Coronary artery (tissue), 2 donors: ENCODE data around the gene MCM3AP.

Source experiments
- DNase-seq: peaks from one replicate; pipeline ENCODE4 v3.0.0-alpha.2; 2017; ENCODE audit warnings: low spot score
- H3K27ac ChIP-seq, 2 donors: fragments of 200-600 bp; sonication (generic); one replicate each; pipeline ENCODE4 v1.5.1; 2016 to 2019
- H3K4me3 ChIP-seq: fragments of 200-600 bp; sonication (generic); 2 replicates; pipeline ENCODE4 v1.5.1; 2016; ENCODE audit warnings: mild to moderate bottlenecking, moderate library complexity
- TF ChIP-seq, protein P1 (sequence below): fragments of 200-600 bp; sonication (generic); IDR thresholded peaks from one replicate; pipeline ENCODE4 v1.5.1; 2019; ENCODE audit warnings: antibody characterized with exemption

The MCM3AP gene

DNA sequence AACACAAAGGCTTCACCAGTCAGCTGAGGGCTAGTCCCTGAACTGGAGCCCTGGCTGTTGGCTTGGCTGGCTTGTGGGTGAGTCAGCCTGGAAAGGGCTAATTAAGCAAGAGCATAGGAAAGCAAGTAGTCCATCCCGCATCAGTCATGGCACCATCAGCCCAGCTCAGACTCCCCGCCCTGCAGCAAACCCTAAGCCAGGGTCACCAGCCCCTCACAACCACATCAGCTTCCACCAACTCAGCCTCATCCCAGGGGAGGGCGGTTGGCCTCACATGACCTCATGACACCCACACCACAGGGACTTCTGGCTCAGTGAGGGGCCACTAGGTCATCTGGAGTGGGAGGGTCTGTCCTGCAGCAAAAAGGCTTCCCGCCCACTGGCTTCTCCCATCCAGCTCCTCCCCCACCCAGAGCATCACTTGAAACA lies 94.1 kb downstream of the MCM3AP start:
- DNase-seq, result peak; percentile 68
- Histone ChIP-seq H3K27ac (peak overlapping the region in 1 of 2 donors; percentile 42), H3K4me3 (no peak overlapping the region)
- TF ChIP-seq, protein P1, sequence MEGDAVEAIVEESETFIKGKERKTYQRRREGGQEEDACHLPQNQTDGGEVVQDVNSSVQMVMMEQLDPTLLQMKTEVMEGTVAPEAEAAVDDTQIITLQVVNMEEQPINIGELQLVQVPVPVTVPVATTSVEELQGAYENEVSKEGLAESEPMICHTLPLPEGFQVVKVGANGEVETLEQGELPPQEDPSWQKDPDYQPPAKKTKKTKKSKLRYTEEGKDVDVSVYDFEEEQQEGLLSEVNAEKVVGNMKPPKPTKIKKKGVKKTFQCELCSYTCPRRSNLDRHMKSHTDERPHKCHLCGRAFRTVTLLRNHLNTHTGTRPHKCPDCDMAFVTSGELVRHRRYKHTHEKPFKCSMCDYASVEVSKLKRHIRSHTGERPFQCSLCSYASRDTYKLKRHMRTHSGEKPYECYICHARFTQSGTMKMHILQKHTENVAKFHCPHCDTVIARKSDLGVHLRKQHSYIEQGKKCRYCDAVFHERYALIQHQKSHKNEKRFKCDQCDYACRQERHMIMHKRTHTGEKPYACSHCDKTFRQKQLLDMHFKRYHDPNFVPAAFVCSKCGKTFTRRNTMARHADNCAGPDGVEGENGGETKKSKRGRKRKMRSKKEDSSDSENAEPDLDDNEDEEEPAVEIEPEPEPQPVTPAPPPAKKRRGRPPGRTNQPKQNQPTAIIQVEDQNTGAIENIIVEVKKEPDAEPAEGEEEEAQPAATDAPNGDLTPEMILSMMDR, result no peak

DNA sequence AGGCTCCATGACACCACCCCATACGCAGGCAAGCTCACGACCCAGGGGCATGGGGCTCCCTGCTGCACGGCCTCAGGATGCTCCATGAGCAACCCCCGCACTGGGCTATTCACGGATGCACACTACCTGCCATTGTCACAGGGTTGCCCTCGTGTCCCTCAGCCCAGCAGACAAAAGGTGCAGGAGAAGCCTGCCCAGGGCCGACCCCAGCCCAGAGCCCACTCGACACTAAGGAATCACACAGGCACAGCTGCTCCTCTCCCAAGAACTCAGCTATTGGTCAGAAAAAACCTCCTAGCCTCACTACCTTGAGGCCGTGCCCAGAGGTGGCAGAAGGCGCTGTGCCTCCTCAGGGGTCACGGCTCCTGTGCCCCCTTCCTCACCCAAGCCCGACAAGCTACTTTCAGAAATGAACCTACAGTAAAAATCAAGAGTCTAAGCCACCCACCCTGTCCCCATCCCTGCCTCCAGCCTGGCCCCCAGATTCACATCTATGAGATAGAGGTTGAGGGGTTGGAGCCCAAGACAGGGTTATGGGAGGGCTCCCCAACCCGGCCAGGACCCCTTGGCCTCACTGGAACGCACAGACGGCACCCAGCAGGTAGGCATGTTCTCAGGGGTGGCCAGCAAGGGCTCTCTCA lies 94.8 kb downstream of the MCM3AP start:
- no peak overlapping the region for H3K4me3 ChIP-seq
- peak; percentile 71 for DNase-seq
- TF ChIP-seq, protein P1, result no peak
- peak overlapping the region in 1 of 2 donors; percentile 42 for H3K27ac ChIP-seq

- DNase-seq, result peak; percentile 67
Measured at GRCh38 chr21:46189959-46190490, 95.4 kb downstream of the MCM3AP start.

GRCh38 chr21:46189213-46189958 lies 96.0 kb downstream of the MCM3AP start:
- peak overlapping the region in 1 of 2 donors; percentile 68 for H3K27ac ChIP-seq
- peak; percentile 57 for DNase-seq

More at GRCh38 chr21:46189959-46190490, 95.4 kb downstream of the MCM3AP start:
- Histone ChIP-seq H3K4me3 (no peak overlapping the region), H3K27ac (peak overlapping the region in 1 of 2 donors; percentile 68)
- TF ChIP-seq, protein P1, result no peak

DNA sequence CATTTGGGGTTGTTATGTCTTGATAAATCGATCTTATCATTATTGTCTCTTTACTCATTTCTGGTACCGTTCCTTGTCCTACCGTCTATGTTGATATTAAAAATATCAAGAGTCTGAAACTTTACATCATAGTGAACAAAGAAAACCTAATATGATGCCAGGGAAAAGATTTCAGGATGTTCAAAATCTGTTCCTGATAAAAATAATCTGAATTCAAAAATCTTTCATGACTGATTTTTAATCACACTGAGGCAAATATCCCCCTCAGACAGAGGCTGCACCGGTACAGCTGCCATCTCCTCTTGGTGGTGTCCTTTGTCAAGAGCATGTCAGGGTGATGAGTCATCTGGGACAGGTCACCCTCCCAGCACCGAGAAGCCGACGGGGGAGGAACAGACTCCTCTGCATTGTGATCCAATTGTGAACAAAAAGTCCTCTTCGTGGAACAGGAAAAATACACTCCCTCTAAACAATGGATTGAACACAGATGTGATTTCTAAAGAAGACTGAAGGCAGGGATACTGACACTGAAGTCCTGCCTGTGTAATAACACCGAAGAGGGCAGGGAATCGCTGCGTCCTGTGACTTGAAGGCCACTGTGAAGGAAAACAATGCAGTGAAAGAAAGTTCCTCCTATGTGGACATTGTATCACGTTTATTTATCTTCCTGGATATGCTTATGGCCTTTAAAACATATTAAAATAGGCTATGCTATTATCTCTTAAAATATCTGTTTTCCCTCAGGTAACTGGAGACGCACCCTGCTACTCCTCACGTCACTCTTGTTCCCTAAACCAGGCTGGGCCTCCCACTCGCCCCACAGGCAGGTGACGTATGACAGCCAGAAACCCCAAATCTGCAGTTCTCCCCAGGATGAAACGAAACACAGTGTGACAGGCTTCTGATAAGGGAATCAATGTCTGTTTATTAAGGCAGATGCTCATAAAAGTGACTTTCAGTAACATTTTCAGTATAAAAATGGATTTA lies 96.9 kb downstream of the MCM3AP start:
- no peak for DNase-seq
- Histone ChIP-seq H3K4me3 (no peak overlapping the region), H3K27ac (peak overlapping the region in 1 of 2 donors; percentile 68)
- TF ChIP-seq, protein P1, result no peak

More at GRCh38 chr21:46189213-46189958, 96.0 kb downstream of the MCM3AP start:
- no peak overlapping the region for H3K4me3 ChIP-seq
- TF ChIP-seq, protein P1, result no peak

- peak overlapping the region in 1 of 2 donors; percentile 68 for H3K27ac ChIP-seq
Measured at GRCh38 chr21:46187814-46188213, 97.6 kb downstream of the MCM3AP start.

More at GRCh38 chr21:46187814-46188213, 97.6 kb downstream of the MCM3AP start:
- H3K4me3 ChIP-seq, result no peak overlapping the region
- no peak for DNase-seq
- TF ChIP-seq, protein P1, result no peak
